ENCODE measurements around the gene CCDC9B. TPM values are rescaled to one million over a fixed set of nuclear protein-coding genes. Genes with fewer than 3 reads are reported as not detected.

CCDC9B gene
- total RNA-seq, 1 donor, result 0.63 TPM

DNA sequence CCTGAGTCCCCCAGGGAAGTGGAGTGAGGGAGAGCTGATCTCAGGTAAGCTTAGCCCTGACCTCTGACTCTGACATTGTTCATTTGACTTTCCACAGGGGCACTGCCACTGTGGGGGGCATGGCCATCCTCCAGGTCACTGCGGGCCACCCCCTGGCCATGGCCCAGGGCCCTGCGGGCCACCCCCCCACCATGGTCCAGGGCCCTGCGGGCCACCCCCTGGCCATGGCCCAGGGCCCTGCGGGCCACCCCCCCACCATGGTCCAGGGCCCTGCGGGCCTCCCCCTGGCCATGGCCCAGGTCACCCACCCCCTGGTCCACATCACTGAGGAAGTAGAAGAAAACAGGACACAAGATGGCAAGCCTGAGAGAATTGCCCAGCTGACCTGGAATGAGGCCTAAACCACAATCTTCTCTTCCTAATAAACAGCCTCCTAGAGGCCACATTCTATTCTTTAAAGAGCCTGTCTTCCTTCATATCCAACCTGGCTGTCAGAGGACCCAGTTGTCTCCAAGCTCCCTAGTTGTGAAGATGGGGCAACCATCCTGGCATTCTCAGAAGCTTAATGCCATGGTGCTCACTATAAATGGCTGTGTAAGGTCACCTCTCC is 15.3 kb upstream of the CCDC9B start:
- Histone ChIP-seq H3K4me1 (ENCODE audit: insufficient read depth, low read length) (peaks cover 11% of the 10 kb centered on the region), H3K9me3 (ENCODE audit: low read depth, low read length) (no peaks in the 10 kb centered on the region), H3K4me3 (ENCODE audit: low read length) (no peak overlapping the region), H3K27me3 (ENCODE audit: insufficient read depth, low read length) (no peaks in the 10 kb centered on the region)

GRCh38 chr15:40354408-40355171 is 13.9 kb upstream of the CCDC9B start:
- H3K9me3 ChIP-seq (ENCODE audit: low read depth, low read length), result no peaks in the 10 kb centered on the region

GRCh38 chr15:40353697-40354096 is 13.0 kb upstream of the CCDC9B start:
- Histone ChIP-seq H3K4me1 (ENCODE audit: insufficient read depth, low read length) (peaks cover 9% of the 10 kb centered on the region), H3K4me3 (ENCODE audit: low read length) (no peak overlapping the region), H3K27me3 (ENCODE audit: insufficient read depth, low read length) (no peaks in the 10 kb centered on the region)

More at GRCh38 chr15:40354408-40355171, 13.9 kb upstream of the CCDC9B start:
- H3K4me3 ChIP-seq (ENCODE audit: low read length), result no peak overlapping the region
- peaks cover 11% of the 10 kb centered on the region for H3K4me1 ChIP-seq (ENCODE audit: insufficient read depth, low read length)
- no peaks in the 10 kb centered on the region for H3K27me3 ChIP-seq (ENCODE audit: insufficient read depth, low read length)

GRCh38 chr15:40352281-40352901 is 11.7 kb upstream of the CCDC9B start:
- Histone ChIP-seq H3K4me3 (ENCODE audit: low read length) (no peak overlapping the region), H3K27me3 (ENCODE audit: insufficient read depth, low read length) (no peaks in the 10 kb centered on the region), H3K4me1 (ENCODE audit: insufficient read depth, low read length) (no peaks in the 10 kb centered on the region), H3K9me3 (ENCODE audit: low read depth, low read length) (no peaks in the 10 kb centered on the region)

More at GRCh38 chr15:40353697-40354096, 13.0 kb upstream of the CCDC9B start:
- no peaks in the 10 kb centered on the region for H3K9me3 ChIP-seq (ENCODE audit: low read depth, low read length)

GRCh38 chr15:40349163-40349562 is 8.4 kb upstream of the CCDC9B start:
- peaks cover 2% of the 10 kb centered on the region for H3K4me1 ChIP-seq (ENCODE audit: insufficient read depth, low read length)
- H3K27me3 ChIP-seq (ENCODE audit: insufficient read depth, low read length), result no peaks in the 10 kb centered on the region
- H3K4me3 ChIP-seq (ENCODE audit: low read length), result no peak overlapping the region
- H3K9me3 ChIP-seq (ENCODE audit: low read depth, low read length), result no peaks in the 10 kb centered on the region

- no peaks in the 10 kb centered on the region for H3K9me3 ChIP-seq (ENCODE audit: low read depth, low read length)
- H3K27me3 ChIP-seq (ENCODE audit: insufficient read depth, low read length), result no peaks in the 10 kb centered on the region
- H3K4me3 ChIP-seq (ENCODE audit: low read length), result no peak overlapping the region
- H3K4me1 ChIP-seq (ENCODE audit: insufficient read depth, low read length), result peaks cover 9% of the 10 kb centered on the region
Measured at GRCh38 chr15:40348474-40348870, 7.7 kb upstream of the CCDC9B start.

DNA sequence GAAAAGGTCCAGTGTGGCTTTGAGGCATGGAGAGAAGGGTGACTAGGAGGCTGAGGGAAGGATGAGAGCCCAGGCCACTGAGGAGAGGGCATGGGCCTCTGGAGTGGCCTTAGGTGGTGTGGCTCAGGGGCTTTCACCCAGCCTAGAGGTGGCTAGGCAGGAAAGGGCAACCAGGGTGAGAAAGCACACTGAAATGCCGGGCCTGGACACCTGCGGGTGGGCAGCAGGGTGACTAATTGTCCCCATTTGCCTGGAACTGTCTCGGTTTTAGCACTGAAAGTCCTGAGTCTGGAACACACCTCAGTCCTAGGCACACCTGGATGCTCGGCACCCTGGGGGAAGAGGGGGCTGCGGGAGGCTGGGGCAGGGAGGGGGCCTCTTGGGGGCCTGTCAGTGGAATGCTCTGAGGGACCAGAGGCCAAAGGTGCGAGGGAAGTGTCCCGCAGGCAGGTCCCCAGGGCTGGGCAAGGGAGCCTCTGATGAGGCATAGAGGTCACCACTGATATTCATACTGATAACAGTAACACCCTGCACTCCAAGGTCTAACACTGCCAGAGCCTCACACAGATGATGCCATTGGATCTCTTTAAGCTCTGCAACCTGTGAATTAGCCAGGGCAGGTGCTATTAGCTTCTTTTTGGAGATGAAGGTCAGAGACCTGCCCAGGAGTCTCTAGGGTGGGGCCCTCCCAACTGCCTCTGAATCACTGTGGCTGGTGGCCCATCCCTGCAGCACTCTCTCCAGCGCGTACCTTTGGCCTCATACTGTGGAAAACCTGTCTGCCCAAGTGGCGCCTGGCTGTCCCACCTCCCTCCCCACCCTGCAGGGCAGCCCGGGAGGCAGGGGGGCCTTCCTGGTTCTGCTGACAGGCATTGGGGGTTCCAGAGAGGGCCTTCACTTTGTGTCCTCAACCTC is 7.1 kb upstream of the CCDC9B start:
- Histone ChIP-seq H3K4me1 (ENCODE audit: insufficient read depth, low read length) (peaks cover 16% of the 10 kb centered on the region), H3K27me3 (ENCODE audit: insufficient read depth, low read length) (no peaks in the 10 kb centered on the region), H3K4me3 (ENCODE audit: low read length) (no peak overlapping the region), H3K9me3 (ENCODE audit: low read depth, low read length) (no peaks in the 10 kb centered on the region)

- Histone ChIP-seq H3K9me3 (ENCODE audit: low read depth, low read length) (no peaks in the 10 kb centered on the region), H3K4me3 (ENCODE audit: low read length) (no peak overlapping the region), H3K27me3 (ENCODE audit: insufficient read depth, low read length) (no peaks in the 10 kb centered on the region), H3K4me1 (ENCODE audit: insufficient read depth, low read length) (peaks cover 17% of the 10 kb centered on the region)
Measured at GRCh38 chr15:40346579-40347558, 6.1 kb upstream of the CCDC9B start.

DNA sequence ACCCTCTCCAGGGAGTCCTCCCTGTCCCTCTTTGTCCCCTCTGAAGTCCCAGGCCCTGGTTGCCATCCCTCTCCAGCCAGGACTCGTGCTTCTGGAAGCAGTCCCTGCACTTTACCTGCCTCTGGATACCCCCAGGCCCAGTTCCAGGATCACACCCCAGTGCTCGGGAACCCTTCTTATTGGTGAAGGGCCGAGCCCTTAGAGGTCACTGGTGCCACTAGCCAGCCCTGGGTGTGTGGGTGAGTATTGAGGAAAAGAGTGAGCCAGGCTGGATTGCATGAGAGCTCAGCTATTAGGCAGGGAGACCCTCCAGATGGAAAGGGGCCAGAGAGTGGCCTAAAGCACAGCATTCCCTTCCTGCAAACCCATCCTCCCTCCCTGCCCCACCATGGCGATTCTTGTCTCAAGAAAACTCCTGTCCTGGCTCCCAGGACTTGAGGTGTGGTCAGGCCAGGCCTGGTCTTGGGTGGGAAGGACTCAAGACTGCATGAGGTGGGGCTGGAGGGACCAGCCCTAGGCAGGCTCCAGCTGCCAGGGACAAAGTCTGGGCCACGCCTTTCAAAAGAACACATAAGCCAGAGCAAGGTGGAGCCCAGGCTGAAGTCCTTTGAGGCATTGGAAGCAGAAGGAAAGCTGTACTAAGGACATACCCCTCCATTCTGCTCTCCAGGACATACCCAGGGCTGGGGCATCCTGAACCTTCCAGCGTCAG is 5.3 kb upstream of the CCDC9B start:
- H3K9me3 ChIP-seq (ENCODE audit: low read depth, low read length), result no peaks in the 10 kb centered on the region
- no peak overlapping the region for H3K4me3 ChIP-seq (ENCODE audit: low read length)
- H3K27me3 ChIP-seq (ENCODE audit: insufficient read depth, low read length), result no peaks in the 10 kb centered on the region
- peaks cover 20% of the 10 kb centered on the region for H3K4me1 ChIP-seq (ENCODE audit: insufficient read depth, low read length)

GRCh38 chr15:40345225-40345866 is 4.6 kb upstream of the CCDC9B start:
- Histone ChIP-seq H3K4me3 (ENCODE audit: low read length) (no peak overlapping the region), H3K27me3 (ENCODE audit: insufficient read depth, low read length) (no peaks in the 10 kb centered on the region), H3K4me1 (ENCODE audit: insufficient read depth, low read length) (peaks cover 27% of the 10 kb centered on the region), H3K9me3 (ENCODE audit: low read depth, low read length) (no peaks in the 10 kb centered on the region)

- Histone ChIP-seq H3K4me1 (ENCODE audit: insufficient read depth, low read length) (peaks cover 34% of the 10 kb centered on the region), H3K27me3 (ENCODE audit: insufficient read depth, low read length) (no peaks in the 10 kb centered on the region), H3K9me3 (ENCODE audit: low read depth, low read length) (no peaks in the 10 kb centered on the region), H3K4me3 (ENCODE audit: low read length) (no peak overlapping the region)
Measured at GRCh38 chr15:40344631-40345120, 3.9 kb upstream of the CCDC9B start.

GRCh38 chr15:40344217-40344616 is 3.5 kb upstream of the CCDC9B start:
- Histone ChIP-seq H3K4me1 (ENCODE audit: insufficient read depth, low read length) (peaks cover 36% of the 10 kb centered on the region), H3K27me3 (ENCODE audit: insufficient read depth, low read length) (no peaks in the 10 kb centered on the region), H3K4me3 (ENCODE audit: low read length) (no peak overlapping the region), H3K9me3 (ENCODE audit: low read depth, low read length) (no peaks in the 10 kb centered on the region)

DNA sequence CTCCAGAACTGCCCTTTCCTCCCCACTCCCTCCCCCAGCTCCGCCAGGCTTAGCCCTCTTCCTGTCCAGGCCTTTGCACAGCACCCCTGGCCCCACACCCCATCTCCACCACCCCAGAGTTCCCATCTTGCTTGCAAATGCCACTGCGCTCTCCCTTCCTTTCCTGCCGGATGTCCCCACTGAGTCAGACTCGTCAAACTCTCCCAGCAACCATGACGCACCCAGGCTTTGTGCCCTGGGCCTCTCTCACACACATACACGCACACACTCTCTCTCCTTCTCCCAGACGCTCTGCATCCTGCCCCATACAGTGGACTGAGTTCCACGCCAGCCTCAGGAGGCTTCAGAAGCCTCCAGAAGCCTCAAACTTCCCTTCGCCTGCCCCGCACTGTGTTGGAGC is 2.8 kb upstream of the CCDC9B start:
- H3K4me3 ChIP-seq (ENCODE audit: low read length), result no peak overlapping the region
- H3K27me3 ChIP-seq (ENCODE audit: insufficient read depth, low read length), result no peaks in the 10 kb centered on the region
- H3K9me3 ChIP-seq (ENCODE audit: low read depth, low read length), result no peaks in the 10 kb centered on the region
- peaks cover 36% of the 10 kb centered on the region for H3K4me1 ChIP-seq (ENCODE audit: insufficient read depth, low read length)
